ENCODE results near the gene CYBA.

The CYBA gene

GRCh38 chr16:88647178-88648070, 3.4 kb downstream of the CYBA start:
- no peak for DNase-seq (ENCODE audit: low spot score)
- in situ Hi-C loops (cut with MboI; ENCODE audit: low pct_unique_long_range_greater_than_20kb, low sequenced_read_pairs, unreplicated experiment) = no loop called here
- TF ChIP-seq CTCF (IDR thresholded peaks at IDR 0.05; ENCODE audit: extremely low read depth, insufficient read depth, missing control alignments) = no peak

GRCh38 chr16:88646345-88647034, 4.4 kb downstream of the CYBA start:
- in situ Hi-C loops (cut with MboI; ENCODE audit: low pct_unique_long_range_greater_than_20kb, low sequenced_read_pairs, unreplicated experiment) = no loop called here
- no peak for TF ChIP-seq CTCF (IDR thresholded peaks at IDR 0.05; ENCODE audit: extremely low read depth, insufficient read depth, missing control alignments)
- no peak for DNase-seq (ENCODE audit: low spot score)

- in situ Hi-C loops (cut with MboI; ENCODE audit: low pct_unique_long_range_greater_than_20kb, low sequenced_read_pairs, unreplicated experiment) = no loop called here
- TF ChIP-seq CTCF (IDR thresholded peaks at IDR 0.05; ENCODE audit: extremely low read depth, insufficient read depth, missing control alignments) = no peak
- no peak for DNase-seq (ENCODE audit: low spot score)
Observed at GRCh38 chr16:88645941-88646340, 4.9 kb downstream of the CYBA start.

- DNase-seq (ENCODE audit: low spot score) = no peak
- no peak for TF ChIP-seq CTCF (IDR thresholded peaks at IDR 0.05; ENCODE audit: extremely low read depth, insufficient read depth, missing control alignments)
- in situ Hi-C loops (cut with MboI; ENCODE audit: low pct_unique_long_range_greater_than_20kb, low sequenced_read_pairs, unreplicated experiment) = no loop called here
Observed at GRCh38 chr16:88645455-88645854, 5.4 kb downstream of the CYBA start.

- in situ Hi-C loops (cut with MboI; ENCODE audit: low pct_unique_long_range_greater_than_20kb, low sequenced_read_pairs, unreplicated experiment) = no loop called here
- TF ChIP-seq CTCF (IDR thresholded peaks at IDR 0.05; ENCODE audit: extremely low read depth, insufficient read depth, missing control alignments) = no peak
- no peak for DNase-seq (ENCODE audit: low spot score)
Observed at GRCh38 chr16:88643644-88643932, 7.3 kb downstream of the CYBA start.

- no peak for DNase-seq (ENCODE audit: low spot score)
- in situ Hi-C loops (cut with MboI; ENCODE audit: low pct_unique_long_range_greater_than_20kb, low sequenced_read_pairs, unreplicated experiment) = no loop called here
- no peak for TF ChIP-seq CTCF (IDR thresholded peaks at IDR 0.05; ENCODE audit: extremely low read depth, insufficient read depth, missing control alignments)
Observed at GRCh38 chr16:88642881-88643643, 7.8 kb downstream of the CYBA start.

All from GM13977 (cell line).